Measurements from ENCODE around the gene ZGRF1.
"Not testable (repeated sequence)": the region's sequence is repeated elsewhere in the genome, so short reads cannot be mapped to it uniquely, and the experiment has no call there.

GRCh38 chr4:112490808-112491207 is 145.9 kb downstream of the ZGRF1 start:
- TF ChIP-seq CTCF (IDR thresholded peaks at IDR 0.05); POLR2AphosphoS5 (IDR thresholded peaks at IDR 0.05); POLR2A (IDR thresholded peaks at IDR 0.05; ENCODE audit: low read depth); EP300 (IDR thresholded peaks at IDR 0.05): not testable (repeated sequence)
